Stimulated activated CD8-positive, alpha-beta memory T cell treated with anti-CD3 and anti-CD28 coated beads, Interleukin-4, amount 100 ng/mL, for 48 hours (primary cell): ENCODE data around the gene SMARCA2.

Experiments
- DNase-seq: peaks from one replicate; pipeline ENCODE4 v3.0.0-alpha.2; 2020

SMARCA2 gene

GRCh38 chr9:2043243-2043642 is 28.1 kb downstream of the SMARCA2 start:
- DNase-seq = no peak

- no peak for DNase-seq
These were observed 28.8 kb downstream of the SMARCA2 start for GRCh38 chr9:2043881-2044462.

GRCh38 chr9:2047144-2047671 is 32.1 kb downstream of the SMARCA2 start:
- DNase-seq = no peak

GRCh38 chr9:2047916-2048315 is 32.8 kb downstream of the SMARCA2 start:
- no peak for DNase-seq

- no peak for DNase-seq
These were observed 35.1 kb downstream of the SMARCA2 start for GRCh38 chr9:2050236-2050635.

- DNase-seq = peak; percentile 69
These were observed 39.0 kb downstream of the SMARCA2 start for GRCh38 chr9:2053883-2054845.

- DNase-seq = no peak
These were observed 40.1 kb downstream of the SMARCA2 start for GRCh38 chr9:2055203-2055658.

GRCh38 chr9:2059274-2059929 is 44.3 kb downstream of the SMARCA2 start:
- no peak for DNase-seq

GRCh38 chr9:2060424-2060823 is 45.3 kb downstream of the SMARCA2 start:
- DNase-seq = no peak

GRCh38 chr9:2065704-2066103 is 50.6 kb downstream of the SMARCA2 start:
- no peak for DNase-seq

- no peak for DNase-seq
These were observed 51.4 kb downstream of the SMARCA2 start for GRCh38 chr9:2066312-2067273.

- no peak for DNase-seq
These were observed 57.7 kb downstream of the SMARCA2 start for GRCh38 chr9:2072752-2073405.

GRCh38 chr9:2082772-2083171 is 67.6 kb downstream of the SMARCA2 start:
- DNase-seq = no peak

- DNase-seq = no peak
These were observed 68.3 kb downstream of the SMARCA2 start for GRCh38 chr9:2083479-2083878.

- no peak for DNase-seq
These were observed 70.6 kb downstream of the SMARCA2 start for GRCh38 chr9:2085716-2086115.

- no peak for DNase-seq
These were observed 71.0 kb downstream of the SMARCA2 start for GRCh38 chr9:2086116-2086515.

GRCh38 chr9:2086971-2087370 is 71.8 kb downstream of the SMARCA2 start:
- no peak for DNase-seq

GRCh38 chr9:2087500-2088313 is 72.6 kb downstream of the SMARCA2 start:
- no peak for DNase-seq

- no peak for DNase-seq
These were observed 78.9 kb downstream of the SMARCA2 start for GRCh38 chr9:2093920-2094597.

GRCh38 chr9:2096376-2096970 is 81.3 kb downstream of the SMARCA2 start:
- no peak for DNase-seq
